Measurements from ENCODE around the gene MCM8. TPM values are rescaled to one million over a fixed set of nuclear protein-coding genes. Genes with fewer than 3 reads are reported as not detected.
"Not testable (repeated sequence)": the region's sequence is repeated elsewhere in the genome, so short reads cannot be mapped to it uniquely, and the experiment has no call there.

MCM8 gene
- total RNA-seq, 1 donor from 2014 or later: 2.5 TPM

DNA sequence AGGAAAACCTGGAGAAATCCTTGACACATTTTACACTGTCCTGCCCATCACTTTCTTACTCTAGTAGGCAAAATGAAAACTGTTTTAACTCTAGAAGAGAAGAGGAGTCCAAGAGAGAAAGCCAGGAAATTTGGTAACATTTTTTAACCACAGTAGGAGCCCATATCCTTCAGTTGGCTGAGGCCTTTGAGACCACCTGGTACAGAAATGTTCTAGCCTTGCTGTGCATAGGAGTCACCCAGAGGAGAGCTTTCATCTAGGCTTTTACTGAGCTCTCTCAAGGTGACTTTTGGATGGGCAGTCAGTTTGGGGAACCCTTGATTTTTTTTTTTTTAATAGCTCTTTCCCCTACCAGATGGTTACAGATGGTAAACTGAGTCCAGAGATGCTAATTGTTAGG, 78.4 kb downstream of the MCM8 start:
- intact Hi-C loops (cut with DNase I): no loop called here
- TF ChIP-seq POLR2AphosphoS5 (IDR thresholded peaks at IDR 0.05; ENCODE audit: insufficient read depth in 1 of 2, low read depth in 1 of 2) (no peak), POLR2A (IDR thresholded peaks at IDR 0.05) (no peak)
- TF ChIP-seq, protein P1, sequence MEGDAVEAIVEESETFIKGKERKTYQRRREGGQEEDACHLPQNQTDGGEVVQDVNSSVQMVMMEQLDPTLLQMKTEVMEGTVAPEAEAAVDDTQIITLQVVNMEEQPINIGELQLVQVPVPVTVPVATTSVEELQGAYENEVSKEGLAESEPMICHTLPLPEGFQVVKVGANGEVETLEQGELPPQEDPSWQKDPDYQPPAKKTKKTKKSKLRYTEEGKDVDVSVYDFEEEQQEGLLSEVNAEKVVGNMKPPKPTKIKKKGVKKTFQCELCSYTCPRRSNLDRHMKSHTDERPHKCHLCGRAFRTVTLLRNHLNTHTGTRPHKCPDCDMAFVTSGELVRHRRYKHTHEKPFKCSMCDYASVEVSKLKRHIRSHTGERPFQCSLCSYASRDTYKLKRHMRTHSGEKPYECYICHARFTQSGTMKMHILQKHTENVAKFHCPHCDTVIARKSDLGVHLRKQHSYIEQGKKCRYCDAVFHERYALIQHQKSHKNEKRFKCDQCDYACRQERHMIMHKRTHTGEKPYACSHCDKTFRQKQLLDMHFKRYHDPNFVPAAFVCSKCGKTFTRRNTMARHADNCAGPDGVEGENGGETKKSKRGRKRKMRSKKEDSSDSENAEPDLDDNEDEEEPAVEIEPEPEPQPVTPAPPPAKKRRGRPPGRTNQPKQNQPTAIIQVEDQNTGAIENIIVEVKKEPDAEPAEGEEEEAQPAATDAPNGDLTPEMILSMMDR (IDR thresholded peaks at IDR 0.05): no peak
- Histone ChIP-seq H3K36me3 (peaks cover 0 to 10% of the 10 kb centered on the region in 2 donors), H3K27me3 (no peaks in the 10 kb centered on the region), H3K4me1 (peaks cover 12% of the 10 kb centered on the region), H3K4me3 (no peak overlapping the region), H3K27ac (no peak overlapping the region), H3K9me3 (no peaks in the 10 kb centered on the region)
- DNase-seq (ENCODE audit: extremely low spot score in 2 of 2): no peak

DNA sequence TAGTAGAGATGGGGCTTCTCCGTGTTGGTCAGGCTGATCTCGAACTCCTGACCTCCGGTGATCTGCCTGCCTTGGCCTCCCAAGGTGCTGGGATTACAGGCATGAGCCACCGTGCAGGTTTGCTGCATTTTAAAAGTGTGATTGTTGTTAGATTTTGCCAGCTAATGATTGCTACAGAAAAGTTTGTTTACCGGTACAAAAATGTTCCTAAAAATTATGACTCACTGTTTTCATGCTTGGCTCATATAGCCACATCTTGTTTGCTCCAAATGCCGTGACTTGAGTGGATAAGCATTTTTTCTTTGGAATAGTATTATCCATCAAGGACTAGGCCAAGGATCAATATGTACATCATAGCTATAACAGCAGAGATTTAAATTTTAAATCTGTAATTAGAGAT, 79.1 kb downstream of the MCM8 start:
- intact Hi-C loops (cut with DNase I): no loop called here
- H3K4me3 ChIP-seq: no peak overlapping the region
- no peaks in the 10 kb centered on the region for H3K27me3 ChIP-seq
- no peak overlapping the region for H3K27ac ChIP-seq
- TF ChIP-seq POLR2AphosphoS5 (IDR thresholded peaks at IDR 0.05; ENCODE audit: insufficient read depth in 1 of 2, low read depth in 1 of 2) (no peak), POLR2A (IDR thresholded peaks at IDR 0.05) (no peak)
- TF ChIP-seq, protein P1 (IDR thresholded peaks at IDR 0.05): no peak
- peaks cover 0 to 8% of the 10 kb centered on the region in 2 donors for H3K36me3 ChIP-seq
- H3K9me3 ChIP-seq: no peaks in the 10 kb centered on the region
- DNase-seq (ENCODE audit: extremely low spot score in 2 of 2): no peak
- H3K4me1 ChIP-seq: peaks cover 12% of the 10 kb centered on the region

DNA sequence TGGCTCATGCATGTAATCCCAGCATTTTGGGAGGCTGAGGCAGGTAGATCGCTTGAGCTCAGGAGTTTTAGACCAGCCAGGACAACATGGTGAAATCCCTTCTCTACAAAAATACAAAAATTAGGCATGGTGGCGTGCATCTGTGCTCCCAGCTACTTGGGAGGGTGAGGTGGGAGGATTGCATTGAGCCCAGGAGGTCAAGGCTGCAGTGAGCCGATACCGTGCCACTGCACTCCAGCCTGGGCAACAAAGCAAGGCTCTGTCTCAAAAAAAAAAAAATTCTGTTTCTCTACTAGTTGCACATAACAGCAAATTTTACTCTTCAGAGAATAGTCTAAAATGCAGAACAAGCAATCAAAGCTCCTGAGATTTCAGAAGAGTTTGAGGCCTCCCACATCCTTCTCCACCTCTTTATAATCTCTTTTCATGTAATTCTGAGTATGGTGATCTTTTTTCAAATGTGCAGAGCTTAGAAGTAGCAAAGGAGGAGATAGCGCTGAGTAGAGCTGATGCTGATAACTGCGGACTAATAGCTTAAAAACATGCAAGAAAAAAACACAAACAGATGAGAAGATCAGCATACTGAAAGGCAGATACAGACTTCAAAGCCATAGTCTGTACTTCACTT, 80.1 kb downstream of the MCM8 start:
- H3K27ac ChIP-seq: no peak overlapping the region
- no peak for TF ChIP-seq POLR2A (IDR thresholded peaks at IDR 0.05)
- TF ChIP-seq, protein P1 (IDR thresholded peaks at IDR 0.05): no peak
- no peak for TF ChIP-seq POLR2AphosphoS5 (IDR thresholded peaks at IDR 0.05; ENCODE audit: insufficient read depth in 1 of 2, low read depth in 1 of 2)

DNA sequence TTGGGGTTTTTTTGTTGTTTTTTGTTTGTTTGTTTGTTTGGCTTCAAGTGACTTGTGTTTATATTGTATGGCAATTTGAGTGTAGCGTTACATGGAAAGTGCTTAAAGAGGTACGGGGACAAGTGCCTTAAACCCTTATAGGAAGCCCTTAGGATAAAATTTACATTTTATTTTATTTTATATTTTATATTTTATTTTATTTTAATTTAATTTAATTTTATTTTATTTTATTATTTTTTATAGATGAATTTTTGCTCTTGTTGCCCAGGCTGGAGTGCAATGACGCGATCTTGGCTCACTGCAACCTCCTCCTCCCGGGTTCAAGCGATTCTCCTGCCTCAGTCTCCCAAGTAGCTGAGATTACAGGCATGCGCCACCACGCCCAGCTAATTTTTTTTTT, 82.5 kb downstream of the MCM8 start:
- H3K9me3 ChIP-seq; H3K4me3 ChIP-seq; H3K27me3 ChIP-seq; intact Hi-C loops (cut with DNase I); H3K27ac ChIP-seq; DNase-seq (ENCODE audit: extremely low spot score in 2 of 2): not testable (repeated sequence)
- Histone ChIP-seq H3K4me1 (peaks cover 12% of the 10 kb centered on the region), H3K36me3 (peaks cover 0 to 36% of the 10 kb centered on the region in 2 donors)

More for the DNA sequence above, 80.1 kb downstream of the MCM8 start:
- no peaks in the 10 kb centered on the region for H3K9me3 ChIP-seq
- H3K4me1 ChIP-seq: peaks cover 12% of the 10 kb centered on the region
- intact Hi-C loops (cut with DNase I): no loop called here
- peaks cover 0 to 19% of the 10 kb centered on the region in 2 donors for H3K36me3 ChIP-seq
- no peaks in the 10 kb centered on the region for H3K27me3 ChIP-seq
- no peak overlapping the region for H3K4me3 ChIP-seq
- no peak for DNase-seq (ENCODE audit: extremely low spot score in 2 of 2)

DNA sequence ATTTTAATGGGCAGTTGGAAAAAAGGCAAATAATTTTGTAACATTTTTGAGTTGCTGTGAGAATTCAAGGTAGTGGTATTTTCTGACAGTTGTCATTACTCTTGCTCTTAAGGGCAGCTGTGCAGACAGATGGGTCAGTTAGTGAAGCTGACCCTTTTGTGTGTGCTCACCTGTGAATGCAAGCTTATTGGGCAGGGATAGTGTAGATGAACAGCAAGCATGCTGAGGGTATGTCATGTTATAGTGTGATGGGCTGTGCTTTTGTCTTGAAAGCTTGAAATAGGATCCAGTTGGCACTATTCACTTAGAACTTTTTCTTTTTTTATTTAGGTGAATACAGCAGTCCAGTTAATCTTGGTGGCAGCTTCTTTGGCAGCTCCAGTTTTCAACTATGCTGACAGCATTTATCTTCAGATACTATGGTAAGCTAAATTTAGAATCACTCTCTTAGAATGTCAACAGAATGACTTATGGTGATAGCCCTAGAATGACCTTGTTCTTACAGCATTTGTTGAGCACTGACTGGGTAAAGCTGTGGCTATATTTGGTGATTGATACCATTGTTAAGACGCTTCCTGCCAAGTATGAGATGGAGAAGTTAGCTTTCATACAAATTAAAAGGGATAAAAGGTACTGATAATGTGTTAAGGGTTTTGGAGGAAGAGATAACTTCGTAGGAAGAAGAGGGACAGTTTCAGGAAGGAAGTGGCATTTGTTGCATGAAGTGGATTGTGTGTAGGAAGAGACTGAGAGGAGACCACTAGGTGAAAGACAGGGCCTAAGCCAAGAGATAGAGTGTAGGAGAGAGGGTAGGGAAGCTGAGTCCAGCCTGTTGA, 83.9 kb downstream of the MCM8 start:
- Histone ChIP-seq H3K27ac (no peak overlapping the region), H3K9me3 (no peaks in the 10 kb centered on the region), H3K4me1 (peaks cover 5% of the 10 kb centered on the region), H3K27me3 (no peaks in the 10 kb centered on the region), H3K4me3 (no peak overlapping the region), H3K36me3 (peaks cover 0 to 42% of the 10 kb centered on the region in 2 donors)
- intact Hi-C loops (cut with DNase I): no loop called here
- no peak for DNase-seq (ENCODE audit: extremely low spot score in 2 of 2)
- TF ChIP-seq POLR2A (IDR thresholded peaks at IDR 0.05) (no peak), POLR2AphosphoS5 (IDR thresholded peaks at IDR 0.05; ENCODE audit: insufficient read depth in 1 of 2, low read depth in 1 of 2) (no peak)
- TF ChIP-seq, protein P1 (IDR thresholded peaks at IDR 0.05): no peak

Measured in vagina (tissue), 2 donors.